Activated B cell treated with CpG ODN at 0.5 μM for 24 hours (primary cell): ENCODE results near the gene SLC35A3. TPM values are rescaled to one million over a fixed set of nuclear protein-coding genes. Genes with fewer than 3 reads are reported as not detected.

Experiments
- ATAC-seq: fragments of 200-7000 bp; cut with Tn5 transposase; one replicate; pipeline ENCODE4 v1.10.0; 2021; ENCODE audit warnings: low read depth, mild to moderate bottlenecking, moderate library complexity
- CTCF ChIA-PET: fragments of 350-600 bp; sonication (Branson Sonifier 250); formaldehyde crosslinking; loops from one replicate; lab custom pipeline; 2021; ENCODE audit warnings: antibody characterized with exemption; lab: Charles Lee
- POLR2A ChIA-PET: fragments of 350-600 bp; sonication (Branson Sonifier 250); formaldehyde crosslinking; loops from one replicate; lab custom pipeline; 2021; ENCODE audit warnings: antibody characterized with exemption; lab: Charles Lee
- DNase-seq: peaks from one replicate; pipeline ENCODE4 v3.0.0; 2022
- H3K27ac Mint-ChIP-seq: one replicate; pipeline ENCODE4 v1.8.0; 2020; ENCODE audit warnings: mixed read lengths
- H3K27me3 Mint-ChIP-seq: one replicate; pipeline ENCODE4 v1.8.0; 2021; ENCODE audit warnings: mixed read lengths
- H3K36me3 Mint-ChIP-seq: one replicate; pipeline ENCODE4 v1.8.0; 2021; ENCODE audit warnings: low read depth, mixed read lengths
- H3K4me1 Mint-ChIP-seq: one replicate; pipeline ENCODE4 v1.8.0; 2021; ENCODE audit warnings: mixed read lengths
- H3K4me3 Mint-ChIP-seq: one replicate; pipeline ENCODE4 v1.8.0; 2020; ENCODE audit warnings: mild to moderate bottlenecking, mixed read lengths
- H3K9me3 Mint-ChIP-seq: one replicate; pipeline ENCODE4 v1.8.0; 2020; ENCODE audit warnings: mixed read lengths
- intact Hi-C: fragments of 100-400 bp; cut with micrococcal nuclease; formaldehyde crosslinking; loops from one replicate; pipeline ENCODE4 v1.15.1; 2024
- total RNA-seq: library from RNA; stranded (reverse); gene quantifications from 2 replicates; pipeline ENCODE4 v1.2.3, GENCODE V29; 2022
- TF ChIP-seq, protein P1 (sequence below): fragments of 200-600 bp; IDR thresholded peaks from one replicate; pipeline ENCODE4 v1.8.0; 2022; ENCODE audit warnings: antibody characterized with exemption, mild to moderate bottlenecking

The SLC35A3 gene
- 18.3 and 21.1 TPM in 2 replicates for total RNA-seq

- CTCF ChIA-PET = interaction anchor here (0.7 to 1.2 kb wide), 3 partner anchors 9 to 489 kb away, joined by 3 read pairs; no protein-coding TSS in a partner anchor
Observed at GRCh38 chr1:99969729-99970621, at the start of gene SLC35A3. SLC35A3 (plus strand) TSS chr1:99969996; CDS start chr1:99993555, 23,559 bp downstream.

GRCh38 chr1:99934801-99935200 is 35.0 kb upstream of the SLC35A3 start:
- H3K4me1 Mint-ChIP-seq = no peaks in the 10 kb centered on the region
- peaks cover 5% of the 10 kb centered on the region for H3K9me3 Mint-ChIP-seq
- H3K27me3 Mint-ChIP-seq = peaks cover 4% of the 10 kb centered on the region
- H3K27ac Mint-ChIP-seq = no peak overlapping the region
- ChIA-PET POLR2A (no interaction called here), CTCF (no interaction called here)
- H3K4me3 Mint-ChIP-seq = no peak overlapping the region
- TF ChIP-seq, protein P1, sequence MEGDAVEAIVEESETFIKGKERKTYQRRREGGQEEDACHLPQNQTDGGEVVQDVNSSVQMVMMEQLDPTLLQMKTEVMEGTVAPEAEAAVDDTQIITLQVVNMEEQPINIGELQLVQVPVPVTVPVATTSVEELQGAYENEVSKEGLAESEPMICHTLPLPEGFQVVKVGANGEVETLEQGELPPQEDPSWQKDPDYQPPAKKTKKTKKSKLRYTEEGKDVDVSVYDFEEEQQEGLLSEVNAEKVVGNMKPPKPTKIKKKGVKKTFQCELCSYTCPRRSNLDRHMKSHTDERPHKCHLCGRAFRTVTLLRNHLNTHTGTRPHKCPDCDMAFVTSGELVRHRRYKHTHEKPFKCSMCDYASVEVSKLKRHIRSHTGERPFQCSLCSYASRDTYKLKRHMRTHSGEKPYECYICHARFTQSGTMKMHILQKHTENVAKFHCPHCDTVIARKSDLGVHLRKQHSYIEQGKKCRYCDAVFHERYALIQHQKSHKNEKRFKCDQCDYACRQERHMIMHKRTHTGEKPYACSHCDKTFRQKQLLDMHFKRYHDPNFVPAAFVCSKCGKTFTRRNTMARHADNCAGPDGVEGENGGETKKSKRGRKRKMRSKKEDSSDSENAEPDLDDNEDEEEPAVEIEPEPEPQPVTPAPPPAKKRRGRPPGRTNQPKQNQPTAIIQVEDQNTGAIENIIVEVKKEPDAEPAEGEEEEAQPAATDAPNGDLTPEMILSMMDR = no peak
- ATAC-seq (no peak), DNase-seq (no peak)
- intact Hi-C loops = no loop called here
- H3K36me3 Mint-ChIP-seq = no peaks in the 10 kb centered on the region

More at GRCh38 chr1:99969729-99970621, at the start of gene SLC35A3:
- H3K27ac Mint-ChIP-seq = peak within 1 kb of the TSS; percentile 95
- H3K36me3 Mint-ChIP-seq = peaks cover 9% of the 10 kb centered on the region
- no peaks in the 10 kb centered on the region for H3K9me3 Mint-ChIP-seq
- H3K27me3 Mint-ChIP-seq = no peaks in the 10 kb centered on the region
- H3K4me1 Mint-ChIP-seq = peaks cover 27% of the 10 kb centered on the region
- POLR2A ChIA-PET = interaction anchor here (0.5 to 2.3 kb wide), 10 partner anchors 68 to 383 kb away, joined by 3 to 22 read pairs (median 5); partner anchors contain the start of genes AGL, DBT, FRRS1 and RTCA
- intact Hi-C loops = loop anchor here (1.0 to 5.0 kb wide), 6 partner anchors 45 to 382 kb away; partner anchors contain the start of genes AGL, CDC14A, DBT and TRMT13
- DNase-seq = peak; percentile 73
- peak within 1 kb of the TSS; percentile 100 for H3K4me3 Mint-ChIP-seq
- peak; percentile 83 for ATAC-seq
- TF ChIP-seq, protein P1 = no peak

DNA sequence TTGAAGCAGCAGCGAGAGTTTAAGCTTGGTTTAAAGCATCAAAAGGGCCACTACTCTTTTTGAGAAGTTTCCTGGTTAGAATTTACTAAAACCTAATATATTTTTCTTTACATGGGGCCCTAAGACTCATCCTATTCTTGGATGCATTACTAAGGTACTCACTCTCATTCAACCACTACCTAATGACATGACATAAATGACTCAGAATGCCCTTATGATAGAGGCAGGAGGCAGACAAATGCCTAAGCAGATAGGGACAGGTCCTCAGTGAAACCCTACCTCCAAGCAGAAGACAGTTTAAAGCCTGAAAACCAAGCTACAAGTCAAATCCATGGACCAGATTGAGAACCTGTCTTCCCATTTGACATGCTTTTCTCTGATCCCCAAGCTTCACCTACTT is 34.3 kb upstream of the SLC35A3 start:
- no peak overlapping the region for H3K27ac Mint-ChIP-seq
- H3K4me1 Mint-ChIP-seq = no peaks in the 10 kb centered on the region
- ChIA-PET POLR2A (no interaction called here), CTCF (no interaction called here)
- H3K4me3 Mint-ChIP-seq = no peak overlapping the region
- no peaks in the 10 kb centered on the region for H3K36me3 Mint-ChIP-seq
- TF ChIP-seq, protein P1 = no peak
- peaks cover 5% of the 10 kb centered on the region for H3K9me3 Mint-ChIP-seq
- peaks cover 4% of the 10 kb centered on the region for H3K27me3 Mint-ChIP-seq
- intact Hi-C loops = no loop called here
- DNase-seq (no peak), ATAC-seq (no peak)

DNA sequence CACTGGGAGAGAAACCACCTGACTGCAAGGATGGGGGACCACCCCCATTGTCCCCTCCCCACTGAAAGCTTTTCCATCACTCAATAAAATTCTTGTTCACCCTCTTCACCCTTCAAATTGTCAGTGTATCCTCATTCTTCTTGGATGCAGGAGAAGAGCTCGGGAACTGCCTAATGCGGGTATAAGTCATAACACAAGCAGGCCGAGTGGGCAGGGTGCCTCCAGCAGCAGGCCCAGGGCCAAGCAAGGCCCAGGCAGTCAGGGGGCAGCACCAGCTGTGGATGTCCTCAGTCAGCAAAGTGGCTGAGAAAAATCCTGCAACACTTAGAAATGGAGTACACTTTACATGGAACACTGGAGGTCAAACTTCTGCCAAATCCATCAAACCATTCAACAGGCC is 33.7 kb upstream of the SLC35A3 start:
- intact Hi-C loops = no loop called here
- H3K27ac Mint-ChIP-seq = no peak overlapping the region
- H3K27me3 Mint-ChIP-seq = peaks cover 4% of the 10 kb centered on the region
- ATAC-seq (no peak), DNase-seq (no peak)
- no peaks in the 10 kb centered on the region for H3K36me3 Mint-ChIP-seq
- POLR2A ChIA-PET = no interaction called here
- TF ChIP-seq, protein P1 = no peak
- CTCF ChIA-PET = no interaction called here
- H3K9me3 Mint-ChIP-seq = peaks cover 5% of the 10 kb centered on the region
- no peaks in the 10 kb centered on the region for H3K4me1 Mint-ChIP-seq
- no peak overlapping the region for H3K4me3 Mint-ChIP-seq

- CTCF ChIA-PET = no interaction called here
- no peaks in the 10 kb centered on the region for H3K4me1 Mint-ChIP-seq
- DNase-seq = no peak
Observed at GRCh38 chr1:99942723-99943122, 27.1 kb upstream of the SLC35A3 start.

More at GRCh38 chr1:99942723-99943122, 27.1 kb upstream of the SLC35A3 start:
- Mint-ChIP-seq H3K27ac (no peak overlapping the region), H3K36me3 (no peaks in the 10 kb centered on the region), H3K4me3 (no peak overlapping the region), H3K9me3 (no peaks in the 10 kb centered on the region), H3K27me3 (peaks cover 2% of the 10 kb centered on the region)
- intact Hi-C loops = no loop called here
- no peak for ATAC-seq
- POLR2A ChIA-PET = no interaction called here
- TF ChIP-seq, protein P1 = no peak
